GM23338 (cell line): ENCODE data around the gene MTOR.

Experiments used
- CREB1 ChIP-seq: fragments of 250-450 bp; sonication (Bioruptor Pico); IDR thresholded peaks from 2 replicates; pipeline ENCODE4 v1.5.0; 2020; ENCODE audit warnings: low read depth, mild to moderate bottlenecking, moderate library complexity
- CTCF ChIP-seq, 2 experiments: fragments of 200-600 bp in 1 of 2; sonication (generic) in 1 of 2; conservative IDR thresholded peaks; 2 replicates each; pipeline versions ENCODE4 v1.5.1 to v1.6.1; 2016 to 2017; ENCODE audit warnings: antibody characterized with exemption in 2 of 2, low read depth in 2 of 2, mild to moderate bottlenecking in 2 of 2, moderate library complexity in 1 of 2
- EZH2 ChIP-seq: fragments of 200-600 bp; sonication (generic); IDR thresholded peaks from one replicate; pipeline ENCODE4 v1.8.0; 2017; ENCODE audit warnings: antibody characterized with exemption, mild to moderate bottlenecking, low read depth; ENCODE audit not compliant: unreplicated experiment
- JUNB ChIP-seq: IDR thresholded peaks from one replicate; pipeline ENCODE4 v1.6.1; 2016; ENCODE audit warnings: antibody characterized with exemption; ENCODE audit not compliant: unreplicated experiment
- POLR2AphosphoS5 ChIP-seq: IDR thresholded peaks from 2 replicates; pipeline ENCODE4 v1.6.1; 2016; ENCODE audit warnings: antibody characterized with exemption, low read depth

DNA sequence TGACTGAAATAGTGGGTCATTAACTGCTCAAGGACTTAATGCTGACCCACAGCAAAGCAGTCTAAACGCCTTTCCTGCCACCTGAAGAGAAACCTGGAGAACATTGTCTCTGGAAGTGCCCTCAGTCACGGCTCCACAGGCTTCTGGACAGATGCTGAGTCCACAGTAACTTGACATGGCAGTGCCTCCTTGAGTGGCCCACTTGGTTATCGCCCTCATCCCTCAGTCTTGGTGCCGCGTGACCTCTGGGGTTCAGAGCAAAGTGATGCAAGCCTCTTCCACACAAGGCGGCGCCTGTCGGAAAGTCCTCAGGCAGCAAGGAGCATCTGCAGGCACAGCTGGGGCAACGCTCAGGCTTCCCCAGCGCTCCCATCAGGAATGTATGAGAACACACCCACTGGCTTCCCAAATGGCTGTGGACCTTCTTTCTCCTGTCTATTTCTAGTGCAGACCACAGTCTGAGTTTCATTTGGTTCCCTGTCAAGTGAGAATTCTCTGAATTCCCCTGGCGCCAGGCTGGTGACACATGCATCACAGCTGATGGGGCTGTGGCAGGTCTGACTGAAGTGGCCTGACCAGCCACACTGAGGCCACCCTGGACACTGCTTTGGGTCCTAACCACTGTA, 86.2 kb downstream of the MTOR start:
- TF ChIP-seq CTCF (conservative IDR thresholded peaks at IDR 0.05; ENCODE audit: low read depth in 2 of 2) = no peak
- TF ChIP-seq CREB1 (CRISPR knock-in tag) = no peak
- no peak for TF ChIP-seq POLR2AphosphoS5
- TF ChIP-seq EZH2 = no peak
- TF ChIP-seq JUNB = no peak
